HepG2 (cell line): ENCODE results near the gene CLIC5. TPM values are rescaled to one million over a fixed set of nuclear protein-coding genes. Genes with fewer than 3 reads are reported as not detected.

Experiments used
- ATAC-seq: fragments of 200-7000 bp; cut with Tn5 transposase; 3 replicates; pipeline ENCODE4 v1.9.1; 2020; ENCODE audit warnings: mild to moderate bottlenecking, moderate library complexity
- BruUV-seq: library from RNA; stranded (reverse); fragments of 400-500 nt; replicated peaks from 2 replicates; lab custom pipeline; 2021; lab: Mats Ljungman, UMichigan
- CTCF ChIA-PET: fragments of 300-600 bp; formaldehyde crosslinking; extraction: SDS; loops from one replicate; lab custom pipeline; 2021; ENCODE audit warnings: low total read pairs, inconsistent platforms, low intra/inter-chr PET ratio; lab: Yijun Ruan, JAX
- POLR2A ChIA-PET: fragments of 350-600 bp; sonication (Branson Sonifier 250); formaldehyde crosslinking; loops from one replicate; lab custom pipeline; 2020; ENCODE audit warnings: antibody characterized with exemption, inconsistent platforms; lab: Yijun Ruan, JAX
- DNase-seq: peaks from one replicate; pipeline ENCODE4 v3.0.0-alpha.2; 2015; ENCODE audit warnings: low spot score
- FAIRE-seq: peaks from 3 replicates; lab custom pipeline; 2011; peaks lifted over from hg19 to GRCh38; lab: Jason Lieb, UNC
- H2AFZ ChIP-seq: one replicate; pipeline ENCODE4 v1.6.1; 2011; ENCODE audit warnings: low read length, inconsistent platforms
- H3K27ac ChIP-seq: fragments of 300-600 bp; 3 replicates; pipeline ENCODE4 v1.8.0; 2011; ENCODE audit warnings: mixed run types, mild to moderate bottlenecking, mixed read lengths, low read length, inconsistent platforms; ENCODE audit not compliant: insufficient read depth; ENCODE audit errors: extremely low read length
- H3K27me3 ChIP-seq, 2 experiments: fragments of 200-600 bp in 1 of 2; 2 replicates in 1 of 2; 3 replicates in 1 of 2; pipeline versions ENCODE4 v1.6.0 to v1.8.0; 2011; ENCODE audit warnings: low read length in 2 of 2, mild to moderate bottlenecking in 2 of 2, moderate library complexity in 2 of 2, inconsistent platforms in 1 of 2; ENCODE audit not compliant: insufficient read depth in 2 of 2, control insufficient read depth in 1 of 2
- H3K36me3 ChIP-seq, 2 experiments: fragments of 200-600 bp in 1 of 2; replicated peaks in 1 of 2; 2 replicates in 1 of 2; 3 replicates in 1 of 2; pipeline versions ENCODE4 v1.5.1 to v1.8.0; 2011; ENCODE audit warnings: low read length in 2 of 2, inconsistent platforms in 1 of 2; ENCODE audit not compliant: insufficient read depth in 2 of 2, control insufficient read depth in 1 of 2
- H3K4me1 ChIP-seq: 2 replicates; pipeline ENCODE4 v1.5.1; 2012; ENCODE audit warnings: low read length, inconsistent platforms; ENCODE audit not compliant: insufficient read depth
- H3K4me2 ChIP-seq: 2 replicates; pipeline ENCODE4 v1.6.0; 2011; ENCODE audit warnings: low read depth, low read length, inconsistent platforms
- H3K4me3 ChIP-seq, 3 experiments: fragments of 200-600 bp in 1 of 3; sonication (generic), shearing (Covaris generic) in 1 of 3; replicated peaks in 1 of 3; 2 replicates each; pipeline ENCODE4 v1.5.1; 2011 to 2016; ENCODE audit warnings: low read length in 3 of 3, inconsistent platforms in 2 of 3, low read depth in 2 of 3, mild to moderate bottlenecking in 2 of 3, control low read depth in 1 of 3, mixed read lengths in 1 of 3; ENCODE audit not compliant: insufficient read depth in 1 of 3
- H3K79me2 ChIP-seq: one replicate; pipeline ENCODE4 v1.6.1; 2011; ENCODE audit warnings: low read length, inconsistent platforms; ENCODE audit not compliant: insufficient read depth
- H3K9ac ChIP-seq: 2 replicates; pipeline ENCODE4 v1.6.0; 2011; ENCODE audit warnings: mild to moderate bottlenecking, low read depth, low read length, inconsistent platforms; ENCODE audit not compliant: insufficient read depth
- H3K9me3 ChIP-seq: 2 replicates; pipeline ENCODE4 v1.5.1; 2012; ENCODE audit warnings: mild to moderate bottlenecking, low read length
- H4K20me1 ChIP-seq: 2 replicates; pipeline ENCODE4 v1.6.0; 2011; ENCODE audit warnings: inconsistent platforms, mild to moderate bottlenecking, low read length, moderate library complexity; ENCODE audit not compliant: insufficient read depth
- ATF6 ChIP-seq: sonication (generic); formaldehyde crosslinking; conservative IDR thresholded peaks from 2 replicates; pipeline ENCODE4 v1.4.0; 2020; ENCODE audit warnings: missing genetic modification reagents
- FOXP4 ChIP-seq: sonication (generic); formaldehyde crosslinking; IDR thresholded peaks from 2 replicates; pipeline ENCODE4 v1.4.0; 2020; ENCODE audit warnings: missing genetic modification reagents
- HNRNPUL1 ChIP-seq: fragments of 200-400 bp; formaldehyde crosslinking; IDR thresholded peaks from 2 replicates; pipeline ENCODE4 v1.6.1; 2017; ENCODE audit warnings: low read depth, mild to moderate bottlenecking, low read length, moderate library complexity
- MAX ChIP-seq: IDR thresholded peaks from 2 replicates; pipeline ENCODE4 v1.6.1; 2012; ENCODE audit warnings: inconsistent platforms
- NFE2L1 ChIP-seq: sonication (generic); formaldehyde crosslinking; IDR thresholded peaks from 2 replicates; pipeline ENCODE4 v1.4.0; 2020; ENCODE audit warnings: missing genetic modification reagents, mild to moderate bottlenecking, borderline replicate concordance
- RBM22 ChIP-seq: fragments of 200-400 bp; formaldehyde crosslinking; optimal IDR thresholded peaks from 2 replicates; pipeline ENCODE3; 2017; ENCODE audit warnings: mild to moderate bottlenecking, low read length, moderate library complexity
- RFXAP ChIP-seq: sonication (generic); formaldehyde crosslinking; IDR thresholded peaks from 2 replicates; pipeline ENCODE4 v1.4.0; 2020; ENCODE audit warnings: missing genetic modification reagents, borderline replicate concordance
- ZNF124 ChIP-seq: sonication (generic); formaldehyde crosslinking; IDR thresholded peaks from 2 replicates; pipeline ENCODE4 v1.4.0; 2020; ENCODE audit warnings: missing genetic modification reagents
- ZNF343 ChIP-seq: sonication (generic); formaldehyde crosslinking; IDR thresholded peaks from 2 replicates; pipeline ENCODE4 v1.4.0; 2020; ENCODE audit warnings: mild to moderate bottlenecking, missing genetic modification reagents
- WGBS: methylation state at CpG from one replicate; pipeline ENCODE4 v1.1.6; 2017; ENCODE audit warnings: low lambda C conversion rate; 5-methylcytosine and 5-hydroxymethylcytosine counted together
- in situ Hi-C: cut with HindIII; loops from 2 replicates; pipeline ENCODE4 v1.10.0; 2017; ENCODE audit warnings: low pct_unique_long_range_greater_than_20kb; ENCODE audit not compliant: extremely low pct_ligation_motif_present
- intact Hi-C: fragments of 100-400 bp; cut with micrococcal nuclease; formaldehyde crosslinking; loops from one replicate; pipeline ENCODE4 v1.10.0; 2022; ENCODE audit not compliant: unreplicated experiment
- polyA plus RNA-seq, 8 experiments: library from polyadenylated mRNA; depleted of rRNA in 3 of 8; stranded (reverse) in 7 of 8; unstranded in 1 of 8; fragments of >200 nt; fragmentation: Illumina TruSeq in 4 of 8; extraction: Trizol in 4 of 8; gene quantifications; 2 replicates each; pipeline versions ENCODE4 v1.2.1 to v1.2.3, GENCODE V29; 2011 to 2016; ENCODE audit warnings: low read depth in 4 of 8, missing spikeins in 1 of 8, mixed read lengths in 1 of 8; ENCODE audit not compliant: insufficient read depth in 1 of 8
- total RNA-seq, 5 experiments: library from RNA; depleted of rRNA; stranded (reverse); fragments of >200 nt; fragmentation: Illumina TruSeq; extraction: Trizol; gene quantifications; 2 replicates each; pipeline ENCODE4 v1.2.3, GENCODE V29; 2016; ENCODE audit warnings: low read depth in 1 of 5
- TF ChIP-seq, protein P1 (sequence below): sonication (generic); formaldehyde crosslinking; IDR thresholded peaks from 2 replicates; pipeline ENCODE4 v1.5.1; 2020; ENCODE audit warnings: mild to moderate bottlenecking, missing genetic modification reagents, moderate library complexity
- TF ChIP-seq, protein P2 (sequence below): sonication (generic); formaldehyde crosslinking; IDR thresholded peaks from 2 replicates; pipeline ENCODE4 v1.8.0; 2022; ENCODE audit warnings: mild to moderate bottlenecking, missing genetic modification reagents, moderate library complexity
- TF ChIP-seq, protein P3 (sequence below): sonication (generic); formaldehyde crosslinking; IDR thresholded peaks from 2 replicates; pipeline ENCODE4 v1.5.0; 2020; ENCODE audit warnings: mild to moderate bottlenecking, missing genetic modification reagents

Gene CLIC5
- total and polyA plus RNA-seq, 2 of the 13 experiments (the other 11 are each of a cell fraction or from before 2014, with no cell fraction given) = not detected

DNA sequence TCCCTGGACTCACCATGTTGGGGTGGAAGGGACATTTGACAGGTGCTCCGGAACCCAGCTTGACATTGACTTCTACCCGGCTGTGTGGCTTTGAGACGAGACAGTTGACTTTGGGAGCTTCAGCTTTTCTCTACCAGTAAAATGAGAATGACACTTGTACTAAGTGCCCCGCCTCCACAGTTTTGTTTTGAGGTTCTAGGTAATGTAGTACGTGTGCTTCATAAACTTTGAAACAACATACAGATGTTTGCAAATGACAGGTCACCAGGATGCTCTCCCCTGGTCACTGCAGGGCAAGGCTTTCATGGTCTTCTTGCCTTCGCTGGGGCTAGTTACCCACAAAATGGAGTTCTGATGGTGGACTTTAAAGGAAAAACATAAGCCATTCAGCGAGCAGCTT is 31.3 kb downstream of the CLIC5 start (continued):
- no peak for TF ChIP-seq RBM22

GRCh38 chr6:45983062-45983461 is 32.6 kb downstream of the CLIC5 start:
- Histone ChIP-seq H3K27ac (no peak overlapping the region), H3K27me3 (no peaks in the 10 kb centered on the region), H4K20me1 (no peaks in the 10 kb centered on the region), H3K4me2 (no peak overlapping the region), H3K9ac (no peak overlapping the region), H3K9me3 (no peaks in the 10 kb centered on the region), H3K36me3 (no peaks in the 10 kb centered on the region), H3K4me3 (no peak overlapping the region), H2AFZ (no peak overlapping the region), H3K4me1 (no peaks in the 10 kb centered on the region), H3K79me2 (no peaks in the 10 kb centered on the region)
- no TSS peak for BruUV-seq
- DNase-seq (no peak), FAIRE-seq (no peak), ATAC-seq (no peak)
- CTCF ChIA-PET = no interaction called here
- WGBS = 46% methylated on average over 1 of the region's 1 CpG
- in situ Hi-C loops = no loop called here
- POLR2A ChIA-PET = no interaction called here
- intact Hi-C loops = no loop called here
- TF ChIP-seq ZNF124 (CRISPR knock-in tag) (no peak), FOXP4 (CRISPR knock-in tag) (no peak), NFE2L1 (CRISPR knock-in tag) (no peak), ATF6 (no peak), HNRNPUL1 (no peak), RFXAP (CRISPR knock-in tag) (no peak), ZNF343 (CRISPR knock-in tag) (no peak), MAX (no peak)
- TF ChIP-seq, protein P1, sequence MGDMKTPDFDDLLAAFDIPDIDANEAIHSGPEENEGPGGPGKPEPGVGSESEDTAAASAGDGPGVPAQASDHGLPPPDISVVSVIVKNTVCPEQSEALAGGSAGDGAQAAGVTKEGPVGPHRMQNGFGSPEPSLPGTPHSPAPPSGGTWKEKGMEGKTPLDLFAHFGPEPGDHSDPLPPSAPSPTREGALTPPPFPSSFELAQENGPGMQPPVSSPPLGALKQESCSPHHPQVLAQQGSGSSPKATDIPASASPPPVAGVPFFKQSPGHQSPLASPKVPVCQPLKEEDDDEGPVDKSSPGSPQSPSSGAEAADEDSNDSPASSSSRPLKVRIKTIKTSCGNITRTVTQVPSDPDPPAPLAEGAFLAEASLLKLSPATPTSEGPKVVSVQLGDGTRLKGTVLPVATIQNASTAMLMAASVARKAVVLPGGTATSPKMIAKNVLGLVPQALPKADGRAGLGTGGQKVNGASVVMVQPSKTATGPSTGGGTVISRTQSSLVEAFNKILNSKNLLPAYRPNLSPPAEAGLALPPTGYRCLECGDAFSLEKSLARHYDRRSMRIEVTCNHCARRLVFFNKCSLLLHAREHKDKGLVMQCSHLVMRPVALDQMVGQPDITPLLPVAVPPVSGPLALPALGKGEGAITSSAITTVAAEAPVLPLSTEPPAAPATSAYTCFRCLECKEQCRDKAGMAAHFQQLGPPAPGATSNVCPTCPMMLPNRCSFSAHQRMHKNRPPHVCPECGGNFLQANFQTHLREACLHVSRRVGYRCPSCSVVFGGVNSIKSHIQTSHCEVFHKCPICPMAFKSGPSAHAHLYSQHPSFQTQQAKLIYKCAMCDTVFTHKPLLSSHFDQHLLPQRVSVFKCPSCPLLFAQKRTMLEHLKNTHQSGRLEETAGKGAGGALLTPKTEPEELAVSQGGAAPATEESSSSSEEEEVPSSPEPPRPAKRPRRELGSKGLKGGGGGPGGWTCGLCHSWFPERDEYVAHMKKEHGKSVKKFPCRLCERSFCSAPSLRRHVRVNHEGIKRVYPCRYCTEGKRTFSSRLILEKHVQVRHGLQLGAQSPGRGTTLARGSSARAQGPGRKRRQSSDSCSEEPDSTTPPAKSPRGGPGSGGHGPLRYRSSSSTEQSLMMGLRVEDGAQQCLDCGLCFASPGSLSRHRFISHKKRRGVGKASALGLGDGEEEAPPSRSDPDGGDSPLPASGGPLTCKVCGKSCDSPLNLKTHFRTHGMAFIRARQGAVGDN = no peak
- TF ChIP-seq, protein P2, sequence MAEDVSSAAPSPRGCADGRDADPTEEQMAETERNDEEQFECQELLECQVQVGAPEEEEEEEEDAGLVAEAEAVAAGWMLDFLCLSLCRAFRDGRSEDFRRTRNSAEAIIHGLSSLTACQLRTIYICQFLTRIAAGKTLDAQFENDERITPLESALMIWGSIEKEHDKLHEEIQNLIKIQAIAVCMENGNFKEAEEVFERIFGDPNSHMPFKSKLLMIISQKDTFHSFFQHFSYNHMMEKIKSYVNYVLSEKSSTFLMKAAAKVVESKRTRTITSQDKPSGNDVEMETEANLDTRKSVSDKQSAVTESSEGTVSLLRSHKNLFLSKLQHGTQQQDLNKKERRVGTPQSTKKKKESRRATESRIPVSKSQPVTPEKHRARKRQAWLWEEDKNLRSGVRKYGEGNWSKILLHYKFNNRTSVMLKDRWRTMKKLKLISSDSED (CRISPR knock-in tag) = no peak
- TF ChIP-seq, protein P3, sequence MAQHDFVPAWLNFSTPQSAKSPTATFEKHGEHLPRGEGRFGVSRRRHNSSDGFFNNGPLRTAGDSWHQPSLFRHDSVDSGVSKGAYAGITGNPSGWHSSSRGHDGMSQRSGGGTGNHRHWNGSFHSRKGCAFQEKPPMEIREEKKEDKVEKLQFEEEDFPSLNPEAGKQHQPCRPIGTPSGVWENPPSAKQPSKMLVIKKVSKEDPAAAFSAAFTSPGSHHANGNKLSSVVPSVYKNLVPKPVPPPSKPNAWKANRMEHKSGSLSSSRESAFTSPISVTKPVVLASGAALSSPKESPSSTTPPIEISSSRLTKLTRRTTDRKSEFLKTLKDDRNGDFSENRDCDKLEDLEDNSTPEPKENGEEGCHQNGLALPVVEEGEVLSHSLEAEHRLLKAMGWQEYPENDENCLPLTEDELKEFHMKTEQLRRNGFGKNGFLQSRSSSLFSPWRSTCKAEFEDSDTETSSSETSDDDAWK (CRISPR knock-in tag) = no peak
